Parathyroid adenoma (tissue), 2 donors: ENCODE data around the gene GLB1L2.

Experiments used
- H2AFZ ChIP-seq: fragments of 300-600 bp; sonication (generic); one replicate; pipeline ENCODE4 v1.7.0; 2017; ENCODE audit warnings: antibody characterized with exemption, mild to moderate bottlenecking
- H3K27ac ChIP-seq: fragments of 300-600 bp; sonication (generic); one replicate; pipeline ENCODE4 v1.7.0; 2017
- H3K27me3 ChIP-seq: fragments of 300-600 bp; sonication (generic); one replicate; pipeline ENCODE4 v1.7.0; 2017; ENCODE audit warnings: low read length; ENCODE audit not compliant: control insufficient read depth, insufficient read depth
- H3K36me3 ChIP-seq: fragments of 300-600 bp; sonication (generic); one replicate; pipeline ENCODE4 v1.7.0; 2017; ENCODE audit warnings: low read length; ENCODE audit not compliant: control insufficient read depth, insufficient read depth
- H3K4me1 ChIP-seq: fragments of 300-600 bp; sonication (generic); one replicate; pipeline ENCODE4 v1.7.0; 2017; ENCODE audit warnings: control low read depth
- H3K4me2 ChIP-seq: fragments of 300-600 bp; sonication (generic); one replicate; pipeline ENCODE4 v1.7.0; 2017; ENCODE audit warnings: low read length
- H3K4me3 ChIP-seq: fragments of 300-600 bp; sonication (generic); one replicate; pipeline ENCODE4 v1.7.0; 2017; ENCODE audit warnings: low read depth, low read length
- H3K79me2 ChIP-seq: fragments of 300-600 bp; sonication (generic); one replicate; pipeline ENCODE4 v1.7.0; 2017; ENCODE audit warnings: control low read depth
- H3K9ac ChIP-seq: fragments of 300-600 bp; sonication (generic); one replicate; pipeline ENCODE4 v1.7.0; 2017; ENCODE audit warnings: mild to moderate bottlenecking
- H3K9me3 ChIP-seq: fragments of 300-600 bp; sonication (generic); one replicate; pipeline ENCODE4 v1.7.0; 2017; ENCODE audit warnings: low read length; ENCODE audit not compliant: control insufficient read depth
- TF ChIP-seq, protein P1 (sequence below): fragments of 300-600 bp; sonication (generic); IDR thresholded peaks from one replicate; pipeline ENCODE4 v1.7.0; 2017; ENCODE audit warnings: antibody characterized with exemption, mild to moderate bottlenecking
- donor health status: primary hyperparathyroidism.

GLB1L2 gene

DNA sequence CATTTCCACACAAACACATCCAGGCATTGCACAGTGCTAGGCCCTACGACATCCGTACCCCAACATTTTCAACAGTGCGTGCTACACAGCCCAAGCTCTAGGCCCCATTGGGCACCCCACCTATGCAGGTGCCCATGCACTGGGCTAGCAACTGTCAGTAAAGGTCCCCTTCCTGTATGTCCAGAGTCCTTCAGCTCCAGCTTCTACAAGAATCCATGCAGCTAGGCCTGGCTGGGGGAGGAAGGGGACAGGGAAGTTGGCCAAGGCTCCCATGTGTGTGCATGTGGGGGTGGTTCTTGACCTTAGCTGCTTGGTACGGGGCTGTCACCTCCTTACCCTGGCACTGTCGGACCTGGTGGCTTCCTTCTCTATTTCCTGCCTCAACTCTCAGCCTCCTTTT lies 79.0 kb downstream of the GLB1L2 start:
- Histone ChIP-seq H3K27ac (no peak overlapping the region), H3K4me3 (no peak overlapping the region), H3K4me1 (no peaks in the 10 kb centered on the region), H2AFZ (no peak overlapping the region), H3K4me2 (no peak overlapping the region), H3K9me3 (no peaks in the 10 kb centered on the region), H3K36me3 (no peaks in the 10 kb centered on the region), H3K79me2 (no peaks in the 10 kb centered on the region), H3K9ac (no peak overlapping the region), H3K27me3 (peaks cover 3% of the 10 kb centered on the region)
- TF ChIP-seq, protein P1, sequence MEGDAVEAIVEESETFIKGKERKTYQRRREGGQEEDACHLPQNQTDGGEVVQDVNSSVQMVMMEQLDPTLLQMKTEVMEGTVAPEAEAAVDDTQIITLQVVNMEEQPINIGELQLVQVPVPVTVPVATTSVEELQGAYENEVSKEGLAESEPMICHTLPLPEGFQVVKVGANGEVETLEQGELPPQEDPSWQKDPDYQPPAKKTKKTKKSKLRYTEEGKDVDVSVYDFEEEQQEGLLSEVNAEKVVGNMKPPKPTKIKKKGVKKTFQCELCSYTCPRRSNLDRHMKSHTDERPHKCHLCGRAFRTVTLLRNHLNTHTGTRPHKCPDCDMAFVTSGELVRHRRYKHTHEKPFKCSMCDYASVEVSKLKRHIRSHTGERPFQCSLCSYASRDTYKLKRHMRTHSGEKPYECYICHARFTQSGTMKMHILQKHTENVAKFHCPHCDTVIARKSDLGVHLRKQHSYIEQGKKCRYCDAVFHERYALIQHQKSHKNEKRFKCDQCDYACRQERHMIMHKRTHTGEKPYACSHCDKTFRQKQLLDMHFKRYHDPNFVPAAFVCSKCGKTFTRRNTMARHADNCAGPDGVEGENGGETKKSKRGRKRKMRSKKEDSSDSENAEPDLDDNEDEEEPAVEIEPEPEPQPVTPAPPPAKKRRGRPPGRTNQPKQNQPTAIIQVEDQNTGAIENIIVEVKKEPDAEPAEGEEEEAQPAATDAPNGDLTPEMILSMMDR = no peak

DNA sequence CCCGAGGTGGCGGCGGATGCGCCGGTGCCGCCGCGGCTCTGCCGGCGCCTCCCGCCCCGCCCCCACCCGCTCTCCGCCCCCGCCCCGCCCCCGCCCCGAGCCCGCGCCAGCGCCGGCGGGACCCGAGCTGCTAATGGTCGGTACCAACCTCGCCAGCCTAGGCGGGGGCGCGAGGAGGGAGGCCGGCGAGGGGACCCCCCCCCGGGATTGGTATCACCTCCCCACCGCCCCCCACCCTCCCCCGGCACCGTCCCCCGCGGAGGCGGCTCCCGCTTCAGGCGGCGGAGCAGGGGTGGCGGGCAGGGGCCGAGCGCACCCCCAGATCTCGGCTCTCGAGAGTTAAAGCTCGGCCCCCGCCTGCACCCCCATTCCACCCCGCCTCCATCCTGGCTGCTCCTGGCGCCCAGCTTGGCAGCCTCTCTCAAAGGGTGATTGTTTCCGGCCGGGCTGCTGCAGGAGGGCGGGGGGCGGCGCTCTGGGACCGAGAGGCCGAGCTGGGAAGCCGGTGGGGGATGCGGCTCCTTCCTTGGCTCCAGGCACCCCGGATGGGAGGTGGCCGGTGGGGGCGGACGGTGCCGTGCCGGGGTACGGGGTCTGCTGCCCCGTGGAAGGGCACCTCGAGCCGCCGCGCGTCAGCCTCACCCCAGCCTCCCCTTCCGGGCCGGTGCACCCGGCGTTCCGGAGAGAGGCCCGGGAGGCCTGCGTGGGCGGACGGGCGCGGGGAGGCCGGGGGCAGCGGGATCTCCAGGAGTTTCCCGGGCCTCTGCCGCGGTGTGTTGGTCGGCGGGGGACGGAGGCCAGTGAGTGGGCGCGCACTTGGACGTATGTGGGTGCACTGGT lies 80.6 kb downstream of the GLB1L2 start, which contains the start of gene B3GAT1:
TSS of gene B3GAT1 (minus strand) at position 40 of the 840 bp plus-strand sequence. CDS start 24,583 bp downstream, outside the sequence.
- peak within 1 kb of the TSS; percentile 42 for H2AFZ ChIP-seq
- peaks cover 3% of the 10 kb centered on the region for H3K27me3 ChIP-seq
- H3K36me3 ChIP-seq = no peaks in the 10 kb centered on the region
- H3K27ac ChIP-seq = no peak within 1 kb of the TSS
- no peak within 1 kb of the TSS for H3K4me2 ChIP-seq
- no peak within 1 kb of the TSS for H3K9ac ChIP-seq
- H3K4me1 ChIP-seq = no peaks in the 10 kb centered on the region
- no peak within 1 kb of the TSS for H3K4me3 ChIP-seq
- no peaks in the 10 kb centered on the region for H3K9me3 ChIP-seq
- H3K79me2 ChIP-seq = no peaks in the 10 kb centered on the region
- TF ChIP-seq, protein P1 = no peak

DNA sequence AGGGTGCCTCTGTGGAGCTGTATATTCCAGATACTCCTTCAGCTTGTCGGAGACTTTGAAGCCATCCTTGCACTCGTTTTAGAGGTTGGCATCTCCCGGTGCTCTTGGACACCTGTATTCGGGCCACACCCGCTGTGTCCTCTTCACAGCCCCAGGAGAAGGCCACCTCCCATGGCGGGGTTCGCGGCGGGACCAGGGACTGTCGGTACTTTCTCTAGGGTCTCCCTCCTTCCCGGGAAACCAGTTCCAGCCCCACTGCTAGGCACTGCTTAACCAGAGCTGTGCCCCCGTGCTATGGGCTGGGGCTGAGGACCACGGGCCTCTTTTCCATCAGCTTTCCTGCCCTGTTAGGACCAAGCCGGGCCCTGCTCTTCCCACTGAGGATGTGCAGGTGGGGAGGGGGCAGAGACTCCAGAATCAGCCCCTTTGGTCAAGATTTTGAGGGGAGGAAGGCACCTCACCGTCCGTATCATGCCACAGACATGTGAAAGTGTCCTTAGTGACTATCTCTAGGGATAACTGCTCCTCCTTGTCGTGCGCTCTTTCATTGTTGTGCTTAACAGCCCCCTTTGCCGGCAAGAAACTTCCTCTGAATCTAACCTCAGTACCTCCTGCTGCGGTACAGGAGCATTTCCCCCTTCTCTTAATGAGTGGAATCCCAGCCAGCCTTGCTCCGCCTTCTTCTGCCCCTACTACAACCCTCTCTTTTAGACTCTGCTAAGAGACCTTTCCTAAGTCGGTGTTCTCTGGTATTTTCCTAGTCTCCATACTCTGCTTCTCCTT lies 81.4 kb downstream of the GLB1L2 start:
- no peaks in the 10 kb centered on the region for H3K79me2 ChIP-seq
- no peaks in the 10 kb centered on the region for H3K9me3 ChIP-seq
- no peak overlapping the region for H3K9ac ChIP-seq
- H3K27ac ChIP-seq = no peak overlapping the region
- no peak overlapping the region for H3K4me2 ChIP-seq
- H3K36me3 ChIP-seq = no peaks in the 10 kb centered on the region
- peak overlapping the region; percentile 42 for H2AFZ ChIP-seq
- no peak overlapping the region for H3K4me3 ChIP-seq
- peaks cover 3% of the 10 kb centered on the region for H3K27me3 ChIP-seq
- no peaks in the 10 kb centered on the region for H3K4me1 ChIP-seq
- TF ChIP-seq, protein P1 = no peak

DNA sequence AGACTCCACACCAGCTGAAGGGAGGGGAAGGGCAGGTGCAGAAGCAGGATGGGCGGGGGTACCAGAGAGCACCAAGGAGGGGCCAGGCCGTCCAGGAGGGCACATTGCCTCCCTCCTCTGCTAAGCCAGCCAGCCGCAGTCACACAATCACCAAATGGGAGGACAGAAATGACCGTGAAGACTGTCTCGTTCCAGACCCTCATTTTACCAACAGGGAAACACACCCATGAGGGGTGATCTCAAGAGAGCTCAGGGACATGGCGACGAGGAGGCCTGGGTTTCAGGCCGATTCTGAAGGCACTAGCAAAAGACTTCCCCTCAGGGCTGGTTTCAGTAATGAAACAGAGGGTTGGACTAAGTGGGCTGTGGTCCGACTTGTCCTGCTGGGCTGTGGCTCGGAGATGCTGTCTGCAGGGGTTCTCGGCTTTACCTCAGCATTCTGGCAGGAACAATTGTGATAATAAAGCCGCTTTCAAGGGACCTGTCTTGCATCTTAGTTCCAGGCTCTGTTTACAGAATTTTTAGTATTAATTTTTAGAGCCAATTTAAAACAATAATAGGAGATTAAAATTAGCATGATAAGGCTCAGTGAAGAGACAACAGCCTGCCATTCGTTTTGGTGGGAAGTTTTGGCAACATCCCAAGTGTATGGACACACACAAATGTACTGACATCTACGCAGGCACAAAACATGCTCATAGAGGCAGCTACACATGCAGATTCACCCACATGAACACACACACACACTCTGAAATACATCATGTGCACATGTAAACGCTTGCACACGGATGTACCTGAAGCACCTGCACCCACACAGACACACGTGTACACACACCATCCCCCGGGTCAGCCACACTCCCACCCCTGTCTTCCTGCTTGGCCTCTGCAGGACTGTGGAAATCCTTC lies 82.3 kb downstream of the GLB1L2 start:
- H3K27me3 ChIP-seq = peaks cover 3% of the 10 kb centered on the region

More for the DNA sequence above, 82.3 kb downstream of the GLB1L2 start:
- Histone ChIP-seq H3K36me3 (no peaks in the 10 kb centered on the region), H3K79me2 (no peaks in the 10 kb centered on the region), H3K27ac (no peak overlapping the region), H3K9ac (no peak overlapping the region), H3K4me1 (no peaks in the 10 kb centered on the region), H2AFZ (no peak overlapping the region), H3K9me3 (no peaks in the 10 kb centered on the region), H3K4me2 (no peak overlapping the region), H3K4me3 (no peak overlapping the region)
- TF ChIP-seq, protein P1 = no peak
